GM23248 (cell line): Measurements from ENCODE around the gene MB21D2.

Experiments
- EZH2 ChIP-seq: fragments of 200-600 bp; sonication (generic); IDR thresholded peaks from 2 replicates; pipeline ENCODE4 v1.6.1; 2018; ENCODE audit warnings: antibody characterized with exemption, mild to moderate bottlenecking; ENCODE audit not compliant: insufficient read depth, poor library complexity, severe bottlenecking
- EZH2phosphoT487 ChIP-seq: fragments of 200-600 bp; sonication (generic); IDR thresholded peaks from 2 replicates; pipeline ENCODE4 v1.6.1; 2018; ENCODE audit warnings: antibody characterized with exemption, moderate library complexity, mild to moderate bottlenecking, low read depth; ENCODE audit not compliant: insufficient read depth

DNA sequence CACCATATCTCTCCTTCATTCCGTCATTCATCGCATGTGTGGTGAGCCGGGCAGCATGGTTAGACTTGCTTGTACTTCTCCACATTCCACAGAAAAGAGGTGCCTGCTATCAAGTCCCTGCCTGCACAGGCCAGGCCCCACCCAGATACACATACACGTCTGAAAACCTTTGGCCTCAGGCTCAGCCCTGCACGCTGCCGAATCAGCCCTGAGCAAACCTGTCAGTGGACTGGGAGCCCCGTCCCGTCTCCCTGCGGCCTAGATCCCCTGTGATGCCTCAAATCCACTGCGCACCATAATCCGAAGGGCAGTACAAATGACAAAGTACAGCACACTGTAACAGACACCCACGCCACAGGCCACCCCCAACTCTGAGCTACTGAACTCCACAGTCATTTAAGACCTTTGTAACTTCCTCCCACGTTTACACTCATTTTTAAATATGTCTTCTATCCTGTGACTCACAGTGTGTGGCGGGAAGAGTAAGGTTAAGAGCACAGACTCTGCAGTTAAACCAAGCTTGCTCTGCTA, 67.1 kb downstream of the MB21D2 start:
- TF ChIP-seq EZH2 (no peak), EZH2phosphoT487 (no peak)
